H9 (cell line): ENCODE measurements around the gene VSIR. TPM values are rescaled to one million over a fixed set of nuclear protein-coding genes. Genes with fewer than 3 reads are reported as not detected.
A peak's percentile ranks its signal among the peaks of the same experiment; 100 is the strongest.

ENCODE experiments used
- DNase-seq: peaks from one replicate; pipeline ENCODE4 v3.0.0-alpha.2; 2017
- H2AFZ ChIP-seq: one replicate; pipeline ENCODE4 v1.6.1; 2013; ENCODE audit warnings: mild to moderate bottlenecking, low read length, control low read depth, moderate library complexity
- H2AK5ac ChIP-seq: 2 replicates; pipeline ENCODE4 v1.6.1; 2013; ENCODE audit warnings: low read length, control low read depth, mixed read lengths; ENCODE audit not compliant: insufficient read length
- H2BK120ac ChIP-seq: one replicate; pipeline ENCODE4 v1.6.1; 2013; ENCODE audit warnings: low read depth, mild to moderate bottlenecking, low read length, control low read depth, inconsistent platforms; ENCODE audit not compliant: poor library complexity, severe bottlenecking
- H2BK12ac ChIP-seq: 2 replicates; pipeline ENCODE4 v1.6.1; 2013; ENCODE audit warnings: low read length, control low read depth, mixed read lengths, low read depth; ENCODE audit not compliant: insufficient read length
- H2BK15ac ChIP-seq: 2 replicates; pipeline ENCODE4 v1.6.1; 2013; ENCODE audit warnings: low read depth, low read length, control low read depth
- H2BK20ac ChIP-seq: one replicate; pipeline ENCODE4 v1.6.1; 2013; ENCODE audit warnings: low read depth, mild to moderate bottlenecking, low read length, control low read depth, inconsistent platforms; ENCODE audit not compliant: poor library complexity, severe bottlenecking
- H2BK5ac ChIP-seq: 2 replicates; pipeline ENCODE4 v1.6.1; 2013; ENCODE audit warnings: low read length, control low read depth, mixed read lengths; ENCODE audit not compliant: insufficient read length
- H3K14ac ChIP-seq: 2 replicates; pipeline ENCODE4 v1.6.1; 2013; ENCODE audit warnings: low read length, control low read depth; ENCODE audit not compliant: insufficient read depth
- H3K18ac ChIP-seq: 2 replicates; pipeline ENCODE4 v1.6.1; 2013; ENCODE audit warnings: low read depth, mild to moderate bottlenecking, mixed read lengths, low read length, control low read depth; ENCODE audit not compliant: insufficient read length
- H3K23ac ChIP-seq: 2 replicates; pipeline ENCODE4 v1.6.1; 2013; ENCODE audit warnings: low read length, control low read depth, mixed read lengths, low read depth; ENCODE audit not compliant: insufficient read length
- H3K23me2 ChIP-seq: 2 replicates; pipeline ENCODE4 v1.6.1; 2013; ENCODE audit warnings: low read depth, mild to moderate bottlenecking, mixed read lengths, low read length, control low read depth; ENCODE audit not compliant: insufficient read length, poor library complexity, severe bottlenecking
- H3K27ac ChIP-seq: 2 replicates; pipeline ENCODE4 v1.5.1; 2013; ENCODE audit warnings: low read length, control low read depth, mixed read lengths, low read depth; ENCODE audit not compliant: insufficient read length
- H3K27me3 ChIP-seq: 2 replicates; pipeline ENCODE4 v1.6.1; 2013; ENCODE audit warnings: low read length, control low read depth, inconsistent platforms; ENCODE audit not compliant: insufficient read depth
- H3K4ac ChIP-seq: 2 replicates; pipeline ENCODE4 v1.6.1; 2013; ENCODE audit warnings: low read depth, mild to moderate bottlenecking, control low read depth, inconsistent platforms, low read length, moderate library complexity
- H3K4me1 ChIP-seq: 2 replicates; pipeline ENCODE4 v1.6.1; 2013; ENCODE audit warnings: low read length, control low read depth, inconsistent platforms; ENCODE audit not compliant: insufficient read depth
- H3K4me2 ChIP-seq: 2 replicates; pipeline ENCODE4 v1.6.1; 2013; ENCODE audit warnings: low read length, control low read depth, mixed read lengths; ENCODE audit not compliant: insufficient read length, insufficient read depth
- H3K56ac ChIP-seq: 2 replicates; pipeline ENCODE4 v1.6.1; 2013; ENCODE audit warnings: low read depth, mild to moderate bottlenecking, mixed read lengths, low read length, control low read depth; ENCODE audit not compliant: insufficient read length
- H3K79me1 ChIP-seq: 2 replicates; pipeline ENCODE4 v1.6.1; 2013; ENCODE audit warnings: low read depth, mild to moderate bottlenecking, moderate library complexity, low read length, control low read depth, inconsistent platforms; ENCODE audit not compliant: insufficient read depth, poor library complexity, severe bottlenecking
- H3K79me2 ChIP-seq: 2 replicates; pipeline ENCODE4 v1.6.1; 2013; ENCODE audit warnings: low read length, control low read depth, inconsistent platforms; ENCODE audit not compliant: insufficient read depth
- H3K9ac ChIP-seq: 2 replicates; pipeline ENCODE4 v1.6.1; 2013; ENCODE audit warnings: low read length, control low read depth, mixed read lengths; ENCODE audit not compliant: insufficient read length; ENCODE audit errors: extremely low read depth
- H3K9me3 ChIP-seq: one replicate; pipeline ENCODE4 v1.6.1; 2013; ENCODE audit warnings: low read depth, low read length, inconsistent platforms; ENCODE audit not compliant: control insufficient read depth
- H3T11ph ChIP-seq: one replicate; pipeline ENCODE4 v1.6.1; 2013; ENCODE audit warnings: mild to moderate bottlenecking, low read length, control low read depth, inconsistent platforms
- H4K20me1 ChIP-seq: one replicate; pipeline ENCODE4 v1.6.1; 2013; ENCODE audit not compliant: control insufficient read depth, insufficient read length, insufficient read depth
- H4K5ac ChIP-seq: 2 replicates; pipeline ENCODE4 v1.6.1; 2013; ENCODE audit warnings: low read depth, mild to moderate bottlenecking, mixed read lengths, low read length, control low read depth; ENCODE audit not compliant: insufficient read length
- H4K8ac ChIP-seq: replicated peaks from 2 replicates; pipeline ENCODE4 v1.6.1; 2013; ENCODE audit warnings: low read length, control low read depth, mixed read lengths, low read depth; ENCODE audit not compliant: insufficient read length
- H4K91ac ChIP-seq: 2 replicates; pipeline ENCODE4 v1.6.1; 2013; ENCODE audit warnings: low read depth, mild to moderate bottlenecking, moderate library complexity, mixed read lengths, low read length, control low read depth; ENCODE audit not compliant: insufficient read length
- H3K27ac Mint-ChIP-seq, 3 experiments: 2 replicates in 2 of 3; 3 replicates in 1 of 3; pipeline ENCODE4 v1.8.0; 2020 to 2021; ENCODE audit warnings: mixed read lengths in 3 of 3, mild to moderate bottlenecking in 1 of 3, moderate library complexity in 1 of 3
- H3K27me3 Mint-ChIP-seq: 2 replicates; pipeline ENCODE4 v1.8.0; 2021; ENCODE audit warnings: low read depth, mild to moderate bottlenecking, moderate library complexity, mixed read lengths
- H3K36me3 Mint-ChIP-seq, 3 experiments: 2 replicates in 2 of 3; 3 replicates in 1 of 3; pipeline ENCODE4 v1.8.0; 2020 to 2021; ENCODE audit warnings: low read depth in 3 of 3, mixed read lengths in 3 of 3; ENCODE audit not compliant: insufficient read depth in 1 of 3
- H3K4me1 Mint-ChIP-seq, 2 experiments: 2 replicates each; pipeline ENCODE4 v1.8.0; 2020; ENCODE audit warnings: mixed read lengths in 2 of 2
- H3K4me3 Mint-ChIP-seq, 2 experiments: 2 replicates in 1 of 2; 3 replicates in 1 of 2; pipeline ENCODE4 v1.8.0; 2020 to 2021; ENCODE audit warnings: mild to moderate bottlenecking in 2 of 2, mixed read lengths in 2 of 2, moderate library complexity in 1 of 2
- H3K9me3 Mint-ChIP-seq, 2 experiments: 2 replicates in 1 of 2; 3 replicates in 1 of 2; pipeline ENCODE4 v1.8.0; 2020; ENCODE audit warnings: mild to moderate bottlenecking in 2 of 2, mixed read lengths in 2 of 2, moderate library complexity in 1 of 2
- CTCF ChIP-seq: fragments of 200-600 bp; sonication (generic); conservative IDR thresholded peaks from 3 replicates; pipeline ENCODE4 v1.8.0; 2021; ENCODE audit warnings: antibody characterized with exemption, mild to moderate bottlenecking
- WGBS: extraction: QIAGEN DNeasy Blood & Tissue Kit; methylation state at CpG from one replicate; pipeline ENCODE4 v1.1.7; 2013; ENCODE audit warnings: missing lambda C conversion rate, low lambda C conversion rate, mixed read lengths; ENCODE audit not compliant: insufficient read length; ENCODE audit errors: extremely low coverage; 5-methylcytosine and 5-hydroxymethylcytosine counted together
- total RNA-seq: library from RNA; stranded (reverse); gene quantifications from 2 replicates; pipeline ENCODE4 v1.2.1, GENCODE V29; 2021

Gene VSIR
- total RNA-seq, 1 experiment from 2014 or later = 0.11 TPM

DNA sequence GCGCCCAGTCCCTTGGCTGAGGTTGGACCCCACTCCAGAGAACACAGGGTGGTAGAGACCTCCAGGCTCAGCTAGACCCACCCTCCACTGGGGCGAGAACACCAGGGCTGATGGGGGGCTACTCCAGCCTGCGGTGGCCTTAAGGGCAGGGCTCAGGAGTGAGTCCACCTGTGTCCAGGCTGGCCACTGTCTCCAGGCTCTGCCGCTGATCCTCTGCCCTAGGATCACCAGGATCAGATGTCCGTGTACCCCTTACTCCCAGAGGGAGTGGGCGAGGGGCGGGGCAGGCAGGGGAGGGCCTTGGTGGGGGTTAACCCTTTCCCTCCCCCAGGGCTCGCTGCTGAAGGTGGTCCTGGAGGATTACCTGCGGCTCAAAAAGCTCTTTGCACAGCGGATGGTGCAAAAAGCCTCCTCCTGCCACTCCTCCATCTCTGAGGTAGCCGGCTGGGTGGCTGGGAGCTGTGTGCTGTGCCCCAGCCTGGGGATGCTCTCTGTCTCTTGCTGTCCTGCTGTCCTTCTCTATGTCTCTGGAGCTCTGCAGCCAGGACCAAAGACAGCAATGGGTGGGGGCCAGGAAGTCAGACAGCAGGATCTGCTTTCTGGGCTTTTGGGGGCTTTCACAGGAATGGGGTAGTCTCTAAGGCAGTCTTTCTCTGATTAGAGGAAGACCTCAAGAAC, 39.7 kb upstream of the VSIR start:
- no peak for TF ChIP-seq CTCF
- Mint-ChIP-seq H3K9me3 (no peaks in the 10 kb centered on the region), H3K36me3 (peaks cover 15 to 36% (median 33%) of the 10 kb centered on the region in 3 experiments; a peak in 6 of 7 replicates), H3K27me3 (peaks cover 3% of the 10 kb centered on the region; the same call in 1 of the 2 replicates), H3K4me3 (no peak overlapping the region), H3K27ac (peak overlapping the region; percentile 40 to 68 (median 55); a peak in 3 of 7 replicates), H3K4me1 (peaks cover 0 to 2% of the 10 kb centered on the region in 2 experiments; a peak in 1 of 4 replicates)
- H3K79me2 ChIP-seq = no peaks in the 10 kb centered on the region
- H2AFZ ChIP-seq = no peak overlapping the region
- H3K79me1 ChIP-seq = no peaks in the 10 kb centered on the region
- no peak overlapping the region for H4K5ac ChIP-seq
- H3K14ac ChIP-seq = no peak overlapping the region
- WGBS = no CpG with 5 or more reads among the region's 11 CpGs
- no peak overlapping the region for H3K56ac ChIP-seq
- DNase-seq = no peak
- no peak overlapping the region for H3K4me2 ChIP-seq
- H2BK5ac ChIP-seq = no peak overlapping the region
- no peak overlapping the region for H4K91ac ChIP-seq
- no peaks in the 10 kb centered on the region for H3K27me3 ChIP-seq
- no peak overlapping the region for H2BK20ac ChIP-seq
- no peak overlapping the region for H2BK12ac ChIP-seq
- H3K18ac ChIP-seq = no peak overlapping the region
- H3K9ac ChIP-seq = no peak overlapping the region
- no peaks in the 10 kb centered on the region for H4K20me1 ChIP-seq
- H3K27ac ChIP-seq = no peak overlapping the region
- no peak overlapping the region for H2BK15ac ChIP-seq
- H3K23ac ChIP-seq = no peak overlapping the region
- no peak overlapping the region for H2AK5ac ChIP-seq
- no peak overlapping the region for H2BK120ac ChIP-seq
- H4K8ac ChIP-seq = no peak overlapping the region
- no peak overlapping the region for H3T11ph ChIP-seq
- no peaks in the 10 kb centered on the region for H3K23me2 ChIP-seq
- H3K4me1 ChIP-seq = no peaks in the 10 kb centered on the region
- no peaks in the 10 kb centered on the region for H3K9me3 ChIP-seq
- H3K4ac ChIP-seq = no peak overlapping the region
